Transverse colon (tissue), 4 donors: ENCODE measurements around the gene GLIPR1L1. TPM values are rescaled to one million over a fixed set of nuclear protein-coding genes. Genes with fewer than 3 reads are reported as not detected.

ENCODE experiments used
- DNase-seq: peaks from one replicate; pipeline ENCODE4 v3.0.0-alpha.2; 2019
- H3K27ac ChIP-seq, 4 donors: fragments of 200-600 bp; sonication (generic); 2 replicates each; pipeline ENCODE4 v1.5.1; 2016 to 2018; ENCODE audit warnings: inconsistent platforms in 4 of 4
- H3K27me3 ChIP-seq: fragments of 200-600 bp; sonication (generic); 2 replicates; pipeline ENCODE4 v1.5.1; 2017; ENCODE audit warnings: inconsistent platforms
- H3K36me3 ChIP-seq, 4 donors: fragments of 200-600 bp; sonication (generic); 2 replicates each; pipeline ENCODE4 v1.5.1; 2017 to 2019; ENCODE audit warnings: inconsistent platforms in 4 of 4
- H3K4me1 ChIP-seq, 4 donors: fragments of 200-600 bp; sonication (generic); 2 replicates each; pipeline ENCODE4 v1.5.1; 2017 to 2020; ENCODE audit warnings: inconsistent platforms in 4 of 4
- H3K4me3 ChIP-seq, 4 donors: fragments of 200-600 bp; sonication (generic); 1 replicate in 1 of 4; 2 replicates in 3 of 4; pipeline versions ENCODE4 v1.5.1 to v1.6.1; 2017 to 2019; ENCODE audit warnings: inconsistent platforms in 4 of 4
- H3K9me3 ChIP-seq, 2 donors: fragments of 200-600 bp; sonication (generic); 2 replicates each; pipeline ENCODE4 v1.5.1; 2017 to 2019; ENCODE audit warnings: inconsistent platforms in 2 of 2
- EP300 ChIP-seq: sonication (generic); formaldehyde crosslinking; IDR thresholded peaks from one replicate; pipeline ENCODE4 v1.6.1; 2017; ENCODE audit warnings: antibody characterized with exemption, low read depth
- POLR2A ChIP-seq: fragments of 450-650 bp; IDR thresholded peaks from one replicate; pipeline ENCODE4 v1.6.1; 2016; ENCODE audit warnings: antibody characterized with exemption, mild to moderate bottlenecking, moderate library complexity
- POLR2AphosphoS5 ChIP-seq, 3 donors: sonication (generic); formaldehyde crosslinking; IDR thresholded peaks; one replicate each; pipeline ENCODE4 v1.6.1; 2016; ENCODE audit warnings: antibody characterized with exemption in 3 of 3
- WGBS, 2 donors: methylation state at CpG; one replicate each; pipeline ENCODE4 v1.1.5; 2018; ENCODE audit warnings: low coverage in 1 of 2; 5-methylcytosine and 5-hydroxymethylcytosine counted together
- in situ Hi-C, 4 donors: fragments of 200-750 bp; cut with MboI; loops; one replicate each; pipeline versions ENCODE4 v1.15.0 to v1.15.1; 2017; ENCODE audit warnings: low sequenced_read_pairs in 3 of 4, low pct_ligation_motif_present in 1 of 4, low pct_unique_long_range_greater_than_20kb in 1 of 4
- intact Hi-C: fragments of 100-400 bp; cut with DNase I; formaldehyde crosslinking; loops from one replicate; pipeline ENCODE4 v1.15.1; 2023; ENCODE audit warnings: low total_unique reads
- total RNA-seq, 4 donors: library from RNA; depleted of rRNA; stranded (reverse); fragments of >200 nt; gene quantifications; one replicate each; pipeline ENCODE4 v1.1.0, GENCODE V29; 2016
- TF ChIP-seq, protein P1 (sequence below), 5 experiments: fragments of 200-600 bp in 3 of 5; fragments of 450-650 bp in 2 of 5; sonication (generic) in 3 of 5; IDR thresholded peaks; 1 replicate in 2 of 5; 2 replicates in 3 of 5; pipeline ENCODE4 v1.5.1; 2016 to 2017; ENCODE audit warnings: antibody characterized with exemption in 5 of 5, inconsistent platforms in 3 of 5, mild to moderate bottlenecking in 2 of 5, moderate library complexity in 1 of 5

Gene GLIPR1L1
- total RNA-seq, 4 donors from 2014 or later = not detected

DNA sequence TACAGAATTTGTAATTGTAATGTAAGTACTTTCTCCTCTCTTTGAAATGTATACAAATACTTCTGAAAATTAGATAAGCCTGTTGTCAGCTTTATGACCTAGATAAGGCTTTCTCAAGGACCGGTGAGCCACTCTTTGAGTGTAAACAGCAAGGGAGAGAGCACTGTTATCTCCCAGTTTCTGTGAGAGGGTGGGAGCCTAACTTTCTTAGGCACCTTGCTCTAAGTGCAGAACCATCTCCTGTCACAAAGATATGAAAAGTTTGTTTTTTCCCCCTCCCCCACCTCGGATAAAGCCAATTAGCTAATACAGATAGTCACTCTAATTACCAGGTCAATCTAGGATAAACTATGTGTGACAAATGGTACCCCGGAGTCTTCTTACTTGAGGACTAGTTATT is 40.1 kb upstream of the GLIPR1L1 start:
- no peak overlapping the region for H3K4me3 ChIP-seq
- no peaks in the 10 kb centered on the region for H3K4me1 ChIP-seq
- no peaks in the 10 kb centered on the region for H3K36me3 ChIP-seq
- intact Hi-C loops (loop anchor here (10.0 kb wide), 1 partner anchor 600 kb away; no protein-coding TSS in a partner anchor), in situ Hi-C loops (loop anchor here in 1 of 4 donors (25.0 kb wide), 1 partner anchor 607 kb away; no protein-coding TSS in a partner anchor)
- H3K9me3 ChIP-seq = no peaks in the 10 kb centered on the region
- DNase-seq = no peak
- H3K27ac ChIP-seq = no peak overlapping the region
- H3K27me3 ChIP-seq = no peaks in the 10 kb centered on the region
- WGBS, 2 donors = 35 to 56% methylated on average over 2 to 3 of the region's 3 CpGs
- TF ChIP-seq EP300 (no peak), POLR2AphosphoS5 (IDR thresholded peaks at IDR 0.05) (no peak), POLR2A (no peak)

DNA sequence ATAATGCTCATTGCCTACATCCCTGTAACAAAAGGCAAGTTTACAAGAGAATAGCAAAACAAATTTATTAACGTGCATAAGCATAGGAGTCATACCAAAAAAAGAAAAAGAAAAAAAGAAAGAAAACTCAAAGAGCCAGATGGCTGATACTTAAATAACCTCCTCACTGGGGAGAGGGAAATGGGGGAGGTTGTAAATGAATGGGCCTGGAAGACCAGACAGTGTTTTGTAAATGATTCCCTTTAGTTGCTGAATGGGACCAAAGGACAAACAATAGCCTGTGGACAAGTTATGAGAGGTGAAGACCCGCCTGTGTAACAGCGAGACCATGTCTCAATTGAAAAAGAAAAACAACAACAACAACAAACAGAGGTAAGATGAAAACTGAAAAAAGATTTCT is 39.7 kb upstream of the GLIPR1L1 start:
- H3K4me3 ChIP-seq = no peak overlapping the region
- H3K4me1 ChIP-seq = no peaks in the 10 kb centered on the region
- H3K27me3 ChIP-seq = no peaks in the 10 kb centered on the region
- no peak overlapping the region for H3K27ac ChIP-seq
- TF ChIP-seq, protein P1, sequence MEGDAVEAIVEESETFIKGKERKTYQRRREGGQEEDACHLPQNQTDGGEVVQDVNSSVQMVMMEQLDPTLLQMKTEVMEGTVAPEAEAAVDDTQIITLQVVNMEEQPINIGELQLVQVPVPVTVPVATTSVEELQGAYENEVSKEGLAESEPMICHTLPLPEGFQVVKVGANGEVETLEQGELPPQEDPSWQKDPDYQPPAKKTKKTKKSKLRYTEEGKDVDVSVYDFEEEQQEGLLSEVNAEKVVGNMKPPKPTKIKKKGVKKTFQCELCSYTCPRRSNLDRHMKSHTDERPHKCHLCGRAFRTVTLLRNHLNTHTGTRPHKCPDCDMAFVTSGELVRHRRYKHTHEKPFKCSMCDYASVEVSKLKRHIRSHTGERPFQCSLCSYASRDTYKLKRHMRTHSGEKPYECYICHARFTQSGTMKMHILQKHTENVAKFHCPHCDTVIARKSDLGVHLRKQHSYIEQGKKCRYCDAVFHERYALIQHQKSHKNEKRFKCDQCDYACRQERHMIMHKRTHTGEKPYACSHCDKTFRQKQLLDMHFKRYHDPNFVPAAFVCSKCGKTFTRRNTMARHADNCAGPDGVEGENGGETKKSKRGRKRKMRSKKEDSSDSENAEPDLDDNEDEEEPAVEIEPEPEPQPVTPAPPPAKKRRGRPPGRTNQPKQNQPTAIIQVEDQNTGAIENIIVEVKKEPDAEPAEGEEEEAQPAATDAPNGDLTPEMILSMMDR (IDR thresholded peaks at IDR 0.05) = no peak
- TF ChIP-seq POLR2A (no peak), EP300 (no peak), POLR2AphosphoS5 (IDR thresholded peaks at IDR 0.05) (no peak)
- DNase-seq = no peak
- WGBS, 2 donors = 67 to 74% methylated on average over 3 of the region's 3 CpGs
- intact Hi-C loops (loop anchor here (10.0 kb wide), 1 partner anchor 600 kb away; no protein-coding TSS in a partner anchor), in situ Hi-C loops (loop anchor here in 1 of 4 donors (25.0 kb wide), 1 partner anchor 607 kb away; no protein-coding TSS in a partner anchor)
- no peaks in the 10 kb centered on the region for H3K36me3 ChIP-seq
- H3K9me3 ChIP-seq = no peaks in the 10 kb centered on the region

DNA sequence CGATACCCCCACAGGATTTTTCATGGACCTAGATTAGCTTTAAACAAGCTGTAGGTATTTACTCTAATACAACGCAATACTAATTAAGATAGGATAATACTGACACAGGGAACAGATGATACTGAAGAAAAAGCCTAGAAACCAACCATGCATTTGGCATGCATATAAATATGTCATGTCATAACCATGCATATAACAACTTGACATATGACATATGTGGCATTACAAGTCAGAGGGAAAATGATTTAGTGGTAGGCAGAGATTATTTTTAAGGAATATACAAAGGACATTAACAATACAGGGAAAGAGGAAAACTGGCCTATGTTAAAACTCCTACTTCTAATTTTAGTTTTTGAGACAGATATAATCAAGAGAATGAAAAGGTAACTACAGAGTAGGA is 32.2 kb upstream of the GLIPR1L1 start:
- DNase-seq = no peak
- Histone ChIP-seq H3K27ac (no peak overlapping the region), H3K4me3 (no peak overlapping the region), H3K9me3 (no peaks in the 10 kb centered on the region), H3K36me3 (no peaks in the 10 kb centered on the region), H3K27me3 (no peaks in the 10 kb centered on the region), H3K4me1 (no peaks in the 10 kb centered on the region)
- in situ Hi-C loops = no loop called here
- WGBS, 2 donors = 93% methylated on average over 2 of the region's 2 CpGs
- intact Hi-C loops = no loop called here
- TF ChIP-seq POLR2A = no peak
- TF ChIP-seq, protein P1 (IDR thresholded peaks at IDR 0.05) = no peak
- no peak for TF ChIP-seq POLR2AphosphoS5 (IDR thresholded peaks at IDR 0.05)
- TF ChIP-seq EP300 = no peak

DNA sequence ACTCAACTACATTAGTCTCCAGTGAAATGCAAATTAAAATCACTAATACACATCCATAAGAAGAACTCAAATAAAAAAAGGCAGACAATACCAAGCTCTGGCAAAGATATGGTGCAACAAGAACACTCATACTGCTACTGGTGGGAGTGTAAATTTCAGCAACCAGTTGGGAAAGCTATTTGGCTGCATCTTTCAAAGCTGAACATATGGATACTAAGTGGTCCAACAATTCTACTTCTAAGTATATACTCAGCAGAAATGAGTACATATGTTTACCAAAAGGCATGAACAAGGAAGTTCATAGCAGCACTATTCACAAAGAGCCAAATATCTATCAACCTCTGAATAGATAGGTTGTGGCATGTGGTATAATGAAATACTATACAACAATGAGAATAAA is 31.7 kb upstream of the GLIPR1L1 start:
- Histone ChIP-seq H3K27ac (no peak overlapping the region), H3K36me3 (no peaks in the 10 kb centered on the region), H3K27me3 (no peaks in the 10 kb centered on the region), H3K4me3 (no peak overlapping the region), H3K9me3 (no peaks in the 10 kb centered on the region), H3K4me1 (no peaks in the 10 kb centered on the region)
- intact Hi-C loops (no loop called here), in situ Hi-C loops (no loop called here)
- TF ChIP-seq POLR2A (no peak), EP300 (no peak), POLR2AphosphoS5 (IDR thresholded peaks at IDR 0.05) (no peak)
- TF ChIP-seq, protein P1 (IDR thresholded peaks at IDR 0.05) = no peak
- no peak for DNase-seq
